Keratinocyte (primary cell): ENCODE results near the gene NEURL1. TPM values are rescaled to one million over a fixed set of nuclear protein-coding genes. Genes with fewer than 3 reads are reported as not detected.

Experiments
- DNase-seq: peaks from one replicate; pipeline ENCODE4 v3.0.0-alpha.2; 2011; ENCODE audit warnings: low read depth, missing footprints, low spot score
- FAIRE-seq: peaks from 2 replicates; lab custom pipeline; 2011; peaks lifted over from hg19 to GRCh38; lab: Jason Lieb, UNC
- H2AFZ ChIP-seq: 2 replicates; pipeline ENCODE4 v1.6.0; 2012; ENCODE audit warnings: low read length, control low read depth, inconsistent platforms; ENCODE audit not compliant: control insufficient read depth
- H3K27ac ChIP-seq: 2 replicates; pipeline ENCODE4 v1.5.1; 2011; ENCODE audit warnings: low read length; ENCODE audit not compliant: control insufficient read depth, insufficient read depth
- H3K27me3 ChIP-seq: 3 replicates; pipeline ENCODE4 v1.6.0; 2011; ENCODE audit warnings: low read length; ENCODE audit not compliant: control insufficient read depth, insufficient read depth; ENCODE audit errors: extremely low read depth
- H3K36me3 ChIP-seq, 2 experiments: 2 replicates in 1 of 2; 3 replicates in 1 of 2; pipeline ENCODE4 v1.5.1; 2011; ENCODE audit warnings: low read length in 2 of 2, mild to moderate bottlenecking in 1 of 2; ENCODE audit not compliant: control insufficient read depth in 2 of 2, insufficient read depth in 2 of 2; ENCODE audit errors: extremely low read depth in 1 of 2
- H3K4me1 ChIP-seq: 3 replicates; pipeline ENCODE4 v1.5.1; 2011; ENCODE audit warnings: low read length; ENCODE audit not compliant: control insufficient read depth, insufficient read depth; ENCODE audit errors: extremely low read depth
- H3K4me2 ChIP-seq: 3 replicates; pipeline ENCODE4 v1.6.0; 2011; ENCODE audit warnings: low read depth, low read length; ENCODE audit not compliant: control insufficient read depth, insufficient read depth; ENCODE audit errors: extremely low read depth
- H3K4me3 ChIP-seq, 3 experiments: fragments of 200-600 bp in 1 of 3; sonication (generic) in 1 of 3; 2 replicates in 2 of 3; 3 replicates in 1 of 3; pipeline ENCODE4 v1.5.1; 2011 to 2016; ENCODE audit warnings: low read length in 3 of 3, mild to moderate bottlenecking in 3 of 3, control low read depth in 2 of 3, inconsistent platforms in 1 of 3, low read depth in 1 of 3, mixed read lengths in 1 of 3, mixed run types in 1 of 3, moderate library complexity in 1 of 3; ENCODE audit not compliant: control insufficient read depth in 2 of 3, insufficient read depth in 2 of 3; ENCODE audit errors: extremely low read depth in 1 of 3
- H3K79me2 ChIP-seq: 2 replicates; pipeline ENCODE4 v1.6.0; 2012; ENCODE audit warnings: low read length; ENCODE audit not compliant: control insufficient read depth, insufficient read depth
- H3K9ac ChIP-seq: 3 replicates; pipeline ENCODE4 v1.6.0; 2011; ENCODE audit warnings: low read length; ENCODE audit not compliant: control insufficient read depth, insufficient read depth; ENCODE audit errors: extremely low read depth
- H3K9me1 ChIP-seq: 3 replicates; pipeline ENCODE4 v1.6.0; 2011; ENCODE audit warnings: low read length; ENCODE audit not compliant: control insufficient read depth, insufficient read depth; ENCODE audit errors: extremely low read depth
- H3K9me3 ChIP-seq: 2 replicates; pipeline ENCODE4 v1.5.1; 2012; ENCODE audit warnings: low read depth, low read length; ENCODE audit not compliant: control insufficient read depth
- H4K20me1 ChIP-seq: 3 replicates; pipeline ENCODE4 v1.6.0; 2011; ENCODE audit warnings: low read length; ENCODE audit not compliant: control insufficient read depth, insufficient read depth; ENCODE audit errors: extremely low read depth
- CTCF ChIP-seq, 3 experiments: IDR thresholded peaks in 1 of 3; conservative IDR thresholded peaks in 1 of 3; optimal IDR thresholded peaks in 1 of 3; 2 replicates in 2 of 3; 3 replicates in 1 of 3; pipeline versions ENCODE3 to v1.5.1; 2011; ENCODE audit warnings: low read length in 3 of 3, mild to moderate bottlenecking in 3 of 3, moderate library complexity in 2 of 3, control low read depth in 1 of 3, inconsistent platforms in 1 of 3; ENCODE audit not compliant: insufficient read depth in 2 of 3; ENCODE audit errors: extremely low read depth in 1 of 3
- EZH2 ChIP-seq: IDR thresholded peaks from one replicate; pipeline ENCODE4 v1.6.1; 2012; ENCODE audit warnings: inconsistent platforms, mild to moderate bottlenecking, low read length, moderate library complexity
- dilution Hi-C: fragments of 300-500 bp; cut with MboI; formaldehyde crosslinking; loops from one replicate; pipeline ENCODE4 v1.7.0; 2020; ENCODE audit warnings: low sequenced_read_pairs; ENCODE audit not compliant: extremely low pct_ligation_motif_present
- polyA plus RNA-seq, 5 experiments: library from polyadenylated mRNA; depleted of rRNA in 3 of 5; stranded (reverse) in 3 of 5; stranded (forward) in 1 of 5; unstranded in 1 of 5; fragments of >200 nt; gene quantifications; 1 replicate in 1 of 5; 2 replicates in 3 of 5; 3 replicates in 1 of 5; pipeline versions ENCODE4 v1.2.1 to v1.2.3, GENCODE V29; 2011 to 2012; ENCODE audit warnings: missing spikeins in 2 of 5, low read depth in 1 of 5, low replicate concordance in 1 of 5

The NEURL1 gene
- polyA plus RNA-seq, 1 donor (not counting 4 experiments of a cell fraction or from before 2014, with no cell fraction given): 0.03 TPM

GRCh38 chr10:103558911-103559310, 65.4 kb downstream of the NEURL1 start:
- Histone ChIP-seq H2AFZ (no peak overlapping the region), H3K4me2 (no peak overlapping the region), H3K9me3 (no peaks in the 10 kb centered on the region), H3K27ac (no peak overlapping the region), H3K9me1 (no peaks in the 10 kb centered on the region), H3K36me3 (no peaks in the 10 kb centered on the region), H3K4me3 (no peak overlapping the region), H3K79me2 (no peaks in the 10 kb centered on the region), H3K4me1 (no peaks in the 10 kb centered on the region), H4K20me1 (no peaks in the 10 kb centered on the region), H3K27me3 (peaks cover 49% of the 10 kb centered on the region), H3K9ac (no peak overlapping the region)
- TF ChIP-seq EZH2 (no peak), CTCF (optimal IDR thresholded peaks at IDR 0.05 in 1 of 3, IDR thresholded peaks at IDR 0.05 in 1 of 3, conservative IDR thresholded peaks at IDR 0.05 in 1 of 3; ENCODE audit: extremely low read depth in 1 of 3, insufficient read depth in 2 of 3, low read length in 3 of 3) (no peak)
- dilution Hi-C loops: no loop called here
- no peak for DNase-seq
- no peak for FAIRE-seq

GRCh38 chr10:103559776-103560175, 66.3 kb downstream of the NEURL1 start:
- Histone ChIP-seq H3K27ac (no peak overlapping the region), H3K4me1 (no peaks in the 10 kb centered on the region), H3K4me2 (no peak overlapping the region), H3K9me1 (no peaks in the 10 kb centered on the region), H3K9me3 (no peaks in the 10 kb centered on the region), H3K36me3 (no peaks in the 10 kb centered on the region), H3K9ac (no peak overlapping the region), H4K20me1 (no peaks in the 10 kb centered on the region), H2AFZ (no peak overlapping the region), H3K27me3 (peaks cover 42% of the 10 kb centered on the region), H3K4me3 (no peak overlapping the region), H3K79me2 (no peaks in the 10 kb centered on the region)
- TF ChIP-seq CTCF (optimal IDR thresholded peaks at IDR 0.05 in 1 of 3, IDR thresholded peaks at IDR 0.05 in 1 of 3, conservative IDR thresholded peaks at IDR 0.05 in 1 of 3; ENCODE audit: extremely low read depth in 1 of 3, insufficient read depth in 2 of 3, low read length in 3 of 3) (no peak), EZH2 (no peak)
- DNase-seq: no peak
- FAIRE-seq: no peak
- dilution Hi-C loops: no loop called here
